Lower leg skin (tissue), 3 donors: ENCODE results near the gene EIF2B5.

Experiments
- POLR2A ChIP-seq, 2 donors: fragments of 450-650 bp; IDR thresholded peaks; one replicate each; pipeline ENCODE4 v1.6.1; 2016 to 2017; ENCODE audit warnings: antibody characterized with exemption in 2 of 2, mild to moderate bottlenecking in 1 of 2, moderate library complexity in 1 of 2
- TF ChIP-seq, protein P1 (sequence below), 3 donors: fragments of 450-650 bp; IDR thresholded peaks; one replicate each; pipeline ENCODE4 v1.5.1; 2016; ENCODE audit warnings: antibody characterized with exemption in 3 of 3, mild to moderate bottlenecking in 3 of 3, moderate library complexity in 2 of 3

DNA sequence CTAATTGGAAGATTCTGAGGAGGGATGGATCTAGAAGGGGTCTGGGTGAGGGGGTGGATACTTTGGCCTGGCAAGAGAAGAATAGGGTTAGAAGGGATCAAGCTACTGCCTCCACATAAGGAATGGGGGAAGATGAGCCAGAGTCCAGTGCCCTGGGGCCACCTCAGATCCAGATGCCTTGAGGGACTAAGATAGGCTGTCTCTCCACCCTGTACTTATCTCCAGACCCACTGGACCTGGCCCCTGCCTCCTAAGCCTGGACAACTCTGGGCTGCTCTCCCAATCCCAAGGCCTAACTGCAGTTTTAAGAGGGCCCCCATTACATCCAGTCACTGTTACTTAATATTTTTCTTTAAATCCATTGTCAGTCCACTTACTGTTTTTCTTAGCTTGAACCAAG, 22.0 kb downstream of the EIF2B5 start:
- TF ChIP-seq POLR2A (IDR thresholded peaks at IDR 0.05), result no peak
- TF ChIP-seq, protein P1, sequence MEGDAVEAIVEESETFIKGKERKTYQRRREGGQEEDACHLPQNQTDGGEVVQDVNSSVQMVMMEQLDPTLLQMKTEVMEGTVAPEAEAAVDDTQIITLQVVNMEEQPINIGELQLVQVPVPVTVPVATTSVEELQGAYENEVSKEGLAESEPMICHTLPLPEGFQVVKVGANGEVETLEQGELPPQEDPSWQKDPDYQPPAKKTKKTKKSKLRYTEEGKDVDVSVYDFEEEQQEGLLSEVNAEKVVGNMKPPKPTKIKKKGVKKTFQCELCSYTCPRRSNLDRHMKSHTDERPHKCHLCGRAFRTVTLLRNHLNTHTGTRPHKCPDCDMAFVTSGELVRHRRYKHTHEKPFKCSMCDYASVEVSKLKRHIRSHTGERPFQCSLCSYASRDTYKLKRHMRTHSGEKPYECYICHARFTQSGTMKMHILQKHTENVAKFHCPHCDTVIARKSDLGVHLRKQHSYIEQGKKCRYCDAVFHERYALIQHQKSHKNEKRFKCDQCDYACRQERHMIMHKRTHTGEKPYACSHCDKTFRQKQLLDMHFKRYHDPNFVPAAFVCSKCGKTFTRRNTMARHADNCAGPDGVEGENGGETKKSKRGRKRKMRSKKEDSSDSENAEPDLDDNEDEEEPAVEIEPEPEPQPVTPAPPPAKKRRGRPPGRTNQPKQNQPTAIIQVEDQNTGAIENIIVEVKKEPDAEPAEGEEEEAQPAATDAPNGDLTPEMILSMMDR (IDR thresholded peaks at IDR 0.05), result no peak
